AG04449 (cell line): ENCODE results near the gene LRMDA.
A peak's percentile ranks its signal among the peaks of the same experiment; 100 is the strongest.

Source experiments
- CTCF ChIA-PET: fragments of 350-600 bp; formaldehyde crosslinking; extraction: SDS; loops from one replicate; lab custom pipeline; 2021; ENCODE audit warnings: antibody characterized with exemption; lab: Yijun Ruan, JAX
- POLR2A ChIA-PET: fragments of 400-600, 350-600 bp; formaldehyde crosslinking; extraction: SDS; loops from one replicate; lab custom pipeline; 2020; ENCODE audit warnings: antibody characterized with exemption, inconsistent platforms; lab: Yijun Ruan, JAX
- DNase-seq: peaks from one replicate; pipeline ENCODE4 v3.0.0-alpha.2; 2010; ENCODE audit warnings: low read depth, low spot score
- H3K4me3 ChIP-seq: 2 replicates; pipeline ENCODE4 v1.5.1; 2011; ENCODE audit warnings: low read depth, mild to moderate bottlenecking, control low read depth, low read length
- CTCF ChIP-seq: IDR thresholded peaks from one replicate; pipeline ENCODE4 v1.5.1; 2011; ENCODE audit warnings: mild to moderate bottlenecking, moderate library complexity, low read length, control low read depth, inconsistent platforms; ENCODE audit not compliant: insufficient read depth; ENCODE audit errors: missing control alignments

Gene LRMDA

GRCh38 chr10:76113952-76114351, 682.5 kb downstream of the LRMDA start:
- DNase-seq, result no peak
- no peak for TF ChIP-seq CTCF
- ChIA-PET POLR2A (no interaction called here), CTCF (no interaction called here)
- no peak overlapping the region for H3K4me3 ChIP-seq

- DNase-seq, result no peak
- ChIA-PET CTCF (no interaction called here), POLR2A (no interaction called here)
- TF ChIP-seq CTCF, result no peak
- no peak overlapping the region for H3K4me3 ChIP-seq
These were observed 683.2 kb downstream of the LRMDA start for GRCh38 chr10:76114581-76115001.

- no peak for DNase-seq
- H3K4me3 ChIP-seq, result no peak overlapping the region
- ChIA-PET POLR2A (no interaction called here), CTCF (interaction anchor here (1.2 kb wide), 1 partner anchor 79 kb away, joined by 3 read pairs; no protein-coding TSS in a partner anchor)
- no peak for TF ChIP-seq CTCF
These were observed 683.7 kb downstream of the LRMDA start for GRCh38 chr10:76115131-76115470.

GRCh38 chr10:76115471-76116155, 684.2 kb downstream of the LRMDA start:
- TF ChIP-seq CTCF, result no peak
- ChIA-PET POLR2A (no interaction called here), CTCF (interaction anchor here (1.2 kb wide), 1 partner anchor 79 kb away, joined by 3 read pairs; no protein-coding TSS in a partner anchor)
- no peak overlapping the region for H3K4me3 ChIP-seq
- DNase-seq, result no peak

GRCh38 chr10:76116523-76116922, 685.1 kb downstream of the LRMDA start:
- ChIA-PET POLR2A (no interaction called here), CTCF (interaction anchor here (1.7 kb wide), 1 partner anchor 9 kb away, joined by 4 read pairs; no protein-coding TSS in a partner anchor)
- H3K4me3 ChIP-seq, result no peak overlapping the region
- no peak for TF ChIP-seq CTCF
- DNase-seq, result no peak

- TF ChIP-seq CTCF, result no peak
- no peak overlapping the region for H3K4me3 ChIP-seq
- POLR2A ChIA-PET, result interaction anchor here (0.6 kb wide), 1 partner anchor 185 kb away, joined by 3 read pairs; no protein-coding TSS in a partner anchor
- CTCF ChIA-PET, result interaction anchor here (1.1 to 1.7 kb wide), 2 partner anchors 11 to 31 kb away, joined by 3 to 4 read pairs; no protein-coding TSS in a partner anchor
- peak; percentile 34 for DNase-seq
These were observed 686.5 kb downstream of the LRMDA start for GRCh38 chr10:76117949-76118348.
